Measurements from ENCODE around the gene FRMD7. TPM values are rescaled to one million over a fixed set of nuclear protein-coding genes. Genes with fewer than 3 reads are reported as not detected.
"Not testable (repeated sequence)": the region's sequence is repeated elsewhere in the genome, so short reads cannot be mapped to it uniquely, and the experiment has no call there.

Gene FRMD7
- total RNA-seq, 1 experiment from 2014 or later: not detected

DNA sequence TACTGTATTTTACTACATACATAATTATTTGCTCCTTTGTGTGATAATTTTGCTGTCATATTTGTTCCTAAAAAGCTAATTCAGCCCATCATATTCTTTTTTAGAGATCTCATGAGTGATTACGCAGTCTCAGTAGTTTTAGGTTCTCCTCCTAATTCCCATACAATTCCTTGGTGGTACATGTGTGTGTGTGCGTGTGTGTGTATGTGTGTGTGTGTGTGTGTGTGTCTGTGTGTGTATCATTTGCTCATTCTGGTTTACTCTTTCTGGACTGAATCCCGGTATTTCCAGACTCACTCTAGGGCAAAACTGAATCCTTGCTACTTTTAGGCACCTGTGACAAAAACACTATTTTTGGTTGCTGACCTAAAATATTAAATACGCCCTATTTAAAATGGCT, 69.8 kb downstream of the FRMD7 start:
- Mint-ChIP-seq H3K36me3 (ENCODE audit: insufficient read depth, unreplicated experiment) (no peaks in the 10 kb centered on the region), H3K27me3 (ENCODE audit: insufficient read depth, unreplicated experiment) (peaks cover 76% of the 10 kb centered on the region), H3K27ac (ENCODE audit: low read depth, unreplicated experiment) (no peak overlapping the region), H3K4me3 (ENCODE audit: unreplicated experiment) (no peak overlapping the region), H3K4me1 (ENCODE audit: insufficient read depth, unreplicated experiment) (no peaks in the 10 kb centered on the region), H3K9me3 (ENCODE audit: unreplicated experiment) (no peaks in the 10 kb centered on the region)
- TF ChIP-seq CTCF (IDR thresholded peaks at IDR 0.05; ENCODE audit: unreplicated experiment): no peak
- POLR2A ChIA-PET: interaction anchor here (0.9 kb wide), 1 partner anchor 11 kb away, joined by 3 read pairs; no protein-coding TSS in a partner anchor
- intact Hi-C loops (cut with micrococcal nuclease): no loop called here
- DNase-seq (ENCODE audit: unreplicated experiment): no peak
- BruUV-seq (replicated peaks): no TSS peak
- CTCF ChIA-PET: no interaction called here

DNA sequence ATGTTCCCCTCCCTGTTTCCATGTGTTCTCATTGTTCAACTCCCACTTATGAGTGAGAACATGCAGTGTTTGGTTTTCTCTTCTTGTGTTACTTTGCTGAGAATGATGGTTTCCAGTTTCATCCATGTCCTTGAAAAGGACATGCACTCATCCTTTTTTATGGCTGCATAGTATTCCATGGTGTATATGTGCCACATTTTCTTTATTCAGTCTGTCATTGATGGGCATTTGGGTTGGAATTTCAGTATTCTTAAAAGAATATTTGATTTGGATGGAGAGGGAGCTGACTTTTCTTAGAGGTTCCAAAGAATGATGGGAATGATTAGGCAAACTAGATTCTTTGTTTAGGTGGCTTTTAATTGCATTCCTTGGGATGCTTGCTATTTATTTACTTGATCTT, 76.0 kb downstream of the FRMD7 start:
- H3K9me3 Mint-ChIP-seq (ENCODE audit: unreplicated experiment); intact Hi-C loops (cut with micrococcal nuclease); DNase-seq (ENCODE audit: unreplicated experiment); H3K4me3 Mint-ChIP-seq (ENCODE audit: unreplicated experiment); H3K4me1 Mint-ChIP-seq (ENCODE audit: insufficient read depth, unreplicated experiment); H3K36me3 Mint-ChIP-seq (ENCODE audit: insufficient read depth, unreplicated experiment); BruUV-seq (replicated peaks); CTCF ChIA-PET; H3K27ac Mint-ChIP-seq (ENCODE audit: low read depth, unreplicated experiment): not testable (repeated sequence)
- peaks cover 66% of the 10 kb centered on the region for H3K27me3 Mint-ChIP-seq (ENCODE audit: insufficient read depth, unreplicated experiment)
- POLR2A ChIA-PET: interaction anchor here (0.6 to 1.4 kb wide), 2 partner anchors 11 to 139 kb away, joined by 3 to 6 read pairs; no protein-coding TSS in a partner anchor

DNA sequence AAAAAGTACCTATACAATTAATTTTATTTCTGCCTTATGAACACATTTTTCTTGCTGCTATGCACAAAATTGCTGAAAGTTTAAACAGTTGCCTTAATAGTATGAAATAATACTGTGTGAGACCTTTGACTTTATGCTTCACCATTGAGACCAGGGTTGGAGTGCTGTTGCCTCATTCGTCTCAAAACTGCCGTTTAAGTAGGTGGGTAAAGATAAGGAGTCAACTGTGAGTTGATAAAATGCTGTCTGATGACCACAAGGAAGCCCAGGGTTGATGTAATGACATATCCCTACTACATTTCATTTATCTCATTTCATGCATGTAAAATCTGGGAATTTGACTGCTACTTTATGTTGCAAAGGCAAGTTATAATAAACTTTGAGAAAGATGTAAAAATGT, 81.3 kb downstream of the FRMD7 start:
- no peak overlapping the region for H3K27ac Mint-ChIP-seq (ENCODE audit: low read depth, unreplicated experiment)
- no peaks in the 10 kb centered on the region for H3K36me3 Mint-ChIP-seq (ENCODE audit: insufficient read depth, unreplicated experiment)
- BruUV-seq (replicated peaks): no TSS peak
- intact Hi-C loops (cut with micrococcal nuclease): no loop called here
- DNase-seq (ENCODE audit: unreplicated experiment): no peak
- H3K4me3 Mint-ChIP-seq (ENCODE audit: unreplicated experiment): no peak overlapping the region
- H3K27me3 Mint-ChIP-seq (ENCODE audit: insufficient read depth, unreplicated experiment): peaks cover 41% of the 10 kb centered on the region
- CTCF ChIA-PET: no interaction called here
- H3K4me1 Mint-ChIP-seq (ENCODE audit: insufficient read depth, unreplicated experiment): no peaks in the 10 kb centered on the region
- H3K9me3 Mint-ChIP-seq (ENCODE audit: unreplicated experiment): no peaks in the 10 kb centered on the region
- TF ChIP-seq CTCF (IDR thresholded peaks at IDR 0.05; ENCODE audit: unreplicated experiment): no peak
- POLR2A ChIA-PET: interaction anchor here (0.9 kb wide), 1 partner anchor 12 kb away, joined by 3 read pairs; no protein-coding TSS in a partner anchor

DNA sequence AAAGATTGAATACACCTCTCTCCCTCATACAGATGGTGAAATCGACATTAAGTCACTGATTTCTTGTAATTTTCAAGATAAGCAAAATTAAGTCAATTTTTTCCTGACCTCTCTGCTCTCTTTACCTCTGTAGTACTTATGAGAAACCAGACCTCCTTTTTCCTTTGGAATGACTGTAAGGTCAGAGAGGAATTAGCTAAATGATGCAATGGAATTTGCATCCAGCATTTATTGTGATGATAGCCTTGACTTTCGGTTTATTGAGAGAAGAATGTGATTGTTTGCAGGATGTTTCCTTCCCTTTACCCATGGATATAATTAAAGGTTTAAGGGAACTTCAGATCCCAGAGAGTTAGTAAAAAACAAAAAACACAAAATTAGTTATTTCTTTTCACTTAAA, 82.4 kb downstream of the FRMD7 start:
- POLR2A ChIA-PET: no interaction called here
- intact Hi-C loops (cut with micrococcal nuclease): no loop called here
- Mint-ChIP-seq H3K4me1 (ENCODE audit: insufficient read depth, unreplicated experiment) (peaks cover 6% of the 10 kb centered on the region), H3K4me3 (ENCODE audit: unreplicated experiment) (no peak overlapping the region), H3K9me3 (ENCODE audit: unreplicated experiment) (no peaks in the 10 kb centered on the region), H3K27me3 (ENCODE audit: insufficient read depth, unreplicated experiment) (peaks cover 47% of the 10 kb centered on the region), H3K36me3 (ENCODE audit: insufficient read depth, unreplicated experiment) (no peaks in the 10 kb centered on the region), H3K27ac (ENCODE audit: low read depth, unreplicated experiment) (no peak overlapping the region)
- BruUV-seq (replicated peaks): no TSS peak
- TF ChIP-seq CTCF (IDR thresholded peaks at IDR 0.05; ENCODE audit: unreplicated experiment): no peak
- DNase-seq (ENCODE audit: unreplicated experiment): no peak
- CTCF ChIA-PET: interaction anchor here (0.6 to 1.3 kb wide), 2 partner anchors 24 to 248 kb away, joined by 3 to 4 read pairs; no protein-coding TSS in a partner anchor

DNA sequence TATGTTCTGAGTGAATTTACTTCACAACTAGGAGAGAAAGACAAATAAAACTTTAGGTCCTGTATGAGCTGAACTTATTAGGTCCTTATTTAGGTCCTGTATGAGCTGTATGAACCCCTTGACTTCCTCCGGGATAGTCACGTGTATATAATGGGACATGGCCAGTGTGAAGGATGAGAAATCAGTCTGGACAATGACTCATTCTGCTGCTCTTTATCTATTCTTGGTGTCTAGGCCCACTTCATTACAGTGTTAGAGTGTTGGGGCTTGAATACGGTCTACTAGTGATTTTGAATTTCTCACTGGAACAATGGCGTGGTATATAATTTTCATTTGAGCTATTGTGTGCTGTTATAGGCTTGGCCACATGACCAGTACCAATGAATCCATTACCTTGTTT, 82.9 kb downstream of the FRMD7 start:
- TF ChIP-seq CTCF (IDR thresholded peaks at IDR 0.05; ENCODE audit: unreplicated experiment): no peak
- no peaks in the 10 kb centered on the region for H3K9me3 Mint-ChIP-seq (ENCODE audit: unreplicated experiment)
- H3K27me3 Mint-ChIP-seq (ENCODE audit: insufficient read depth, unreplicated experiment): peaks cover 47% of the 10 kb centered on the region
- DNase-seq (ENCODE audit: unreplicated experiment): peak; percentile 11
- ChIA-PET POLR2A (interaction anchor here (0.5 kb wide), 1 partner anchor 55 kb away, joined by 3 read pairs; no protein-coding TSS in a partner anchor), CTCF (interaction anchor here (1.3 kb wide), 1 partner anchor 24 kb away, joined by 4 read pairs; no protein-coding TSS in a partner anchor)
- peaks cover 6% of the 10 kb centered on the region for H3K4me1 Mint-ChIP-seq (ENCODE audit: insufficient read depth, unreplicated experiment)
- H3K36me3 Mint-ChIP-seq (ENCODE audit: insufficient read depth, unreplicated experiment): no peaks in the 10 kb centered on the region
- intact Hi-C loops (cut with micrococcal nuclease): no loop called here
- no peak overlapping the region for H3K27ac Mint-ChIP-seq (ENCODE audit: low read depth, unreplicated experiment)
- no peak overlapping the region for H3K4me3 Mint-ChIP-seq (ENCODE audit: unreplicated experiment)
- BruUV-seq (replicated peaks): no TSS peak

Data from MCF 10A (cell line).